ENCODE results near the gene COL13A1.

The COL13A1 gene

GRCh38 chr10:69960988-69961880 lies 159.5 kb downstream of the COL13A1 start:
- CTCF ChIA-PET: interaction anchor here (0.9 kb wide), 1 partner anchor 11 kb away, joined by 3 read pairs; no protein-coding TSS in a partner anchor
- no peak for TF ChIP-seq FOXK2 (IDR thresholded peaks at IDR 0.05)
- TF ChIP-seq ZNF384 (IDR thresholded peaks at IDR 0.05): no peak
- no peak for TF ChIP-seq ARNT (IDR thresholded peaks at IDR 0.05)
- TF ChIP-seq LEF1 (IDR thresholded peaks at IDR 0.05; ENCODE audit: borderline replicate concordance): no peak
- TF ChIP-seq SP1 (IDR thresholded peaks at IDR 0.05): no peak
- no peak for TF ChIP-seq FOXA1 (IDR thresholded peaks at IDR 0.05)
- no peak for TF ChIP-seq HDGF (IDR thresholded peaks at IDR 0.05; ENCODE audit: borderline replicate concordance)
- peak; percentile 49 for DNase-seq (ENCODE audit: extremely low spot score)
- POLR2A ChIA-PET: no interaction called here

GRCh38 chr10:69961881-69962745 lies 160.4 kb downstream of the COL13A1 start:
- ChIA-PET CTCF (no interaction called here), POLR2A (no interaction called here)
- TF ChIP-seq SP1 (IDR thresholded peaks at IDR 0.05): no peak
- DNase-seq (ENCODE audit: extremely low spot score): no peak

GRCh38 chr10:69962746-69963135 lies 161.0 kb downstream of the COL13A1 start:
- TF ChIP-seq FOXM1 (IDR thresholded peaks at IDR 0.05; ENCODE audit: borderline replicate concordance) (no peak), ELF4 (IDR thresholded peaks at IDR 0.05) (no peak), FOXA1 (IDR thresholded peaks at IDR 0.05) (no peak), PKNOX1 (IDR thresholded peaks at IDR 0.05) (no peak), ZNF384 (IDR thresholded peaks at IDR 0.05) (no peak), L3MBTL2 (conservative IDR thresholded peaks at IDR 0.05) (no peak), NFRKB (IDR thresholded peaks at IDR 0.05) (no peak), BHLHE40 (IDR thresholded peaks at IDR 0.05; ENCODE audit: borderline replicate concordance) (no peak), CTBP1 (IDR thresholded peaks at IDR 0.05; ENCODE audit: borderline replicate concordance) (no peak), HDGF (IDR thresholded peaks at IDR 0.05; ENCODE audit: borderline replicate concordance) (no peak), FOXK2 (IDR thresholded peaks at IDR 0.05) (no peak), TARDBP (IDR thresholded peaks at IDR 0.05) (no peak), SUZ12 (IDR thresholded peaks at IDR 0.05) (no peak), LEF1 (IDR thresholded peaks at IDR 0.05; ENCODE audit: borderline replicate concordance) (no peak), SP1 (IDR thresholded peaks at IDR 0.05) (no peak)
- ChIA-PET POLR2A (interaction anchor here (1.6 kb wide), 1 partner anchor 13 kb away, joined by 3 read pairs; no protein-coding TSS in a partner anchor), CTCF (interaction anchor here (0.7 kb wide), 1 partner anchor 176 kb away, joined by 3 read pairs; no protein-coding TSS in a partner anchor)
- DNase-seq (ENCODE audit: extremely low spot score): no peak

GRCh38 chr10:69963178-69963834 lies 161.6 kb downstream of the COL13A1 start:
- no peak for DNase-seq (ENCODE audit: extremely low spot score)
- ChIA-PET POLR2A (interaction anchor here (1.6 kb wide), 1 partner anchor 13 kb away, joined by 3 read pairs; no protein-coding TSS in a partner anchor), CTCF (interaction anchor here (0.6 to 0.7 kb wide), 2 partner anchors 155 to 177 kb away, joined by 3 read pairs; no protein-coding TSS in a partner anchor)
- TF ChIP-seq ZNF384 (IDR thresholded peaks at IDR 0.05) (no peak), PKNOX1 (IDR thresholded peaks at IDR 0.05) (no peak)

- POLR2A ChIA-PET: interaction anchor here (1.1 to 1.6 kb wide), 2 partner anchors 12 to 182 kb away, joined by 3 to 4 read pairs; partner anchors contain the start of gene TYSND1
- no peak for DNase-seq (ENCODE audit: extremely low spot score)
- CTCF ChIA-PET: interaction anchor here (0.6 to 0.7 kb wide), 2 partner anchors 154 to 178 kb away, joined by 3 read pairs; no protein-coding TSS in a partner anchor
- TF ChIP-seq FOXK2 (IDR thresholded peaks at IDR 0.05): no peak
- no peak for TF ChIP-seq ELF4 (IDR thresholded peaks at IDR 0.05)
- TF ChIP-seq PKNOX1 (IDR thresholded peaks at IDR 0.05): no peak
- TF ChIP-seq CTBP1 (IDR thresholded peaks at IDR 0.05; ENCODE audit: borderline replicate concordance): no peak
- no peak for TF ChIP-seq L3MBTL2 (conservative IDR thresholded peaks at IDR 0.05)
- TF ChIP-seq FOXM1 (IDR thresholded peaks at IDR 0.05; ENCODE audit: borderline replicate concordance): no peak
- TF ChIP-seq LEF1 (IDR thresholded peaks at IDR 0.05; ENCODE audit: borderline replicate concordance): no peak
- TF ChIP-seq BHLHE40 (IDR thresholded peaks at IDR 0.05; ENCODE audit: borderline replicate concordance): no peak
- no peak for TF ChIP-seq NFRKB (IDR thresholded peaks at IDR 0.05)
- no peak for TF ChIP-seq ARNT (IDR thresholded peaks at IDR 0.05)
- TF ChIP-seq HDGF (IDR thresholded peaks at IDR 0.05; ENCODE audit: borderline replicate concordance): no peak
- TF ChIP-seq TARDBP (IDR thresholded peaks at IDR 0.05): no peak
- no peak for TF ChIP-seq SUZ12 (IDR thresholded peaks at IDR 0.05)
- TF ChIP-seq FOXA1 (IDR thresholded peaks at IDR 0.05): no peak
- no peak for TF ChIP-seq SP1 (IDR thresholded peaks at IDR 0.05)
- no peak for TF ChIP-seq ZNF384 (IDR thresholded peaks at IDR 0.05)
Observed at GRCh38 chr10:69963835-69964710, 162.4 kb downstream of the COL13A1 start.

Measured in HEK293T (cell line).